Astrocyte (in vitro differentiated cells and primary cell): ENCODE results near the gene WDCP. TPM values are rescaled to one million over a fixed set of nuclear protein-coding genes. Genes with fewer than 3 reads are reported as not detected.

Experiments used
- DNase-seq: peaks from one replicate; pipeline ENCODE4 v3.0.0-alpha.2; 2010; ENCODE audit warnings: low read depth
- FAIRE-seq: peaks from 2 replicates; lab custom pipeline; 2011; peaks lifted over from hg19 to GRCh38; lab: Jason Lieb, UNC
- H2AFZ ChIP-seq: 2 replicates; pipeline ENCODE4 v1.6.0; 2012; ENCODE audit warnings: low read depth, low read length, inconsistent platforms
- H3K27ac ChIP-seq: 2 replicates; pipeline ENCODE4 v1.5.1; 2011; ENCODE audit warnings: low read depth, low read length, inconsistent platforms
- H3K27me3 ChIP-seq: 2 replicates; pipeline ENCODE4 v1.6.0; 2011; ENCODE audit warnings: low read length, inconsistent platforms; ENCODE audit not compliant: insufficient read depth
- H3K36me3 ChIP-seq: 2 replicates; pipeline ENCODE4 v1.5.1; 2011; ENCODE audit warnings: low read length, inconsistent platforms; ENCODE audit not compliant: insufficient read depth
- H3K4me1 ChIP-seq: 2 replicates; pipeline ENCODE4 v1.5.1; 2011; ENCODE audit warnings: low read length, inconsistent platforms; ENCODE audit not compliant: insufficient read depth
- H3K4me2 ChIP-seq: 2 replicates; pipeline ENCODE4 v1.6.0; 2012; ENCODE audit warnings: low read length, inconsistent platforms
- H3K4me3 ChIP-seq: 2 replicates; pipeline ENCODE4 v1.5.1; 2011; ENCODE audit warnings: low read depth, mild to moderate bottlenecking, low read length, inconsistent platforms; ENCODE audit not compliant: insufficient read depth
- H3K79me2 ChIP-seq: 2 replicates; pipeline ENCODE4 v1.6.0; 2012; ENCODE audit warnings: mild to moderate bottlenecking, low read length, inconsistent platforms; ENCODE audit not compliant: insufficient read depth
- H3K9ac ChIP-seq: 2 replicates; pipeline ENCODE4 v1.6.0; 2012; ENCODE audit warnings: mild to moderate bottlenecking, low read length, inconsistent platforms
- H3K9me3 ChIP-seq: 2 replicates; pipeline ENCODE4 v1.5.1; 2012; ENCODE audit warnings: low read depth, mild to moderate bottlenecking, low read length, inconsistent platforms; ENCODE audit not compliant: insufficient read depth
- H4K20me1 ChIP-seq: 2 replicates; pipeline ENCODE4 v1.6.0; 2012; ENCODE audit warnings: low read length, inconsistent platforms; ENCODE audit not compliant: insufficient read depth
- H3K27ac Mint-ChIP-seq: one replicate; pipeline ENCODE4 v1.8.0; 2021; ENCODE audit warnings: mild to moderate bottlenecking, mixed read lengths; ENCODE audit not compliant: unreplicated experiment
- H3K27me3 Mint-ChIP-seq: one replicate; pipeline ENCODE4 v1.8.0; 2021; ENCODE audit warnings: low read depth, mixed read lengths; ENCODE audit not compliant: unreplicated experiment
- H3K36me3 Mint-ChIP-seq: one replicate; pipeline ENCODE4 v1.8.0; 2021; ENCODE audit warnings: low read depth, mixed read lengths; ENCODE audit not compliant: unreplicated experiment
- H3K4me1 Mint-ChIP-seq: one replicate; pipeline ENCODE4 v1.8.0; 2021; ENCODE audit warnings: low read depth, mixed read lengths; ENCODE audit not compliant: unreplicated experiment
- H3K4me3 Mint-ChIP-seq: one replicate; pipeline ENCODE4 v1.8.0; 2021; ENCODE audit warnings: mild to moderate bottlenecking, moderate library complexity, mixed read lengths; ENCODE audit not compliant: unreplicated experiment
- H3K9me3 Mint-ChIP-seq: one replicate; pipeline ENCODE4 v1.8.0; 2021; ENCODE audit warnings: mild to moderate bottlenecking, mixed read lengths; ENCODE audit not compliant: unreplicated experiment
- CTCF ChIP-seq: IDR thresholded peaks from 2 replicates; pipeline ENCODE4 v1.5.1; 2011; ENCODE audit warnings: low read depth, mild to moderate bottlenecking, inconsistent platforms, low read length, moderate library complexity; ENCODE audit not compliant: insufficient read depth
- EZH2 ChIP-seq: IDR thresholded peaks from 2 replicates; pipeline ENCODE4 v1.6.1; 2012; ENCODE audit warnings: mild to moderate bottlenecking, low read length, inconsistent platforms; ENCODE audit not compliant: insufficient read depth
- total RNA-seq: library from RNA; stranded (reverse); gene quantifications from 2 replicates; pipeline ENCODE4 v1.2.1, GENCODE V29; 2021

Gene WDCP
- total RNA-seq, 1 donor from 2014 or later: 17.4 TPM

- Histone ChIP-seq H3K4me2 (no peak overlapping the region), H3K9me3 (no peaks in the 10 kb centered on the region), H3K79me2 (no peaks in the 10 kb centered on the region), H4K20me1 (no peaks in the 10 kb centered on the region), H3K9ac (no peak overlapping the region), H3K4me3 (no peak overlapping the region), H3K4me1 (no peaks in the 10 kb centered on the region), H3K36me3 (no peaks in the 10 kb centered on the region), H3K27ac (no peak overlapping the region), H2AFZ (no peak overlapping the region), H3K27me3 (no peaks in the 10 kb centered on the region)
- Mint-ChIP-seq H3K36me3 (peaks cover 11% of the 10 kb centered on the region), H3K27me3 (no peaks in the 10 kb centered on the region), H3K27ac (no peak overlapping the region), H3K4me1 (peaks cover 5% of the 10 kb centered on the region), H3K9me3 (no peaks in the 10 kb centered on the region), H3K4me3 (no peak overlapping the region)
- FAIRE-seq: no peak
- no peak for TF ChIP-seq EZH2
- DNase-seq: no peak
These were observed 53.4 kb downstream of the WDCP start for GRCh38 chr2:23993736-23994269.

- Mint-ChIP-seq H3K27me3 (no peaks in the 10 kb centered on the region), H3K27ac (no peak overlapping the region), H3K4me1 (peaks cover 5% of the 10 kb centered on the region), H3K36me3 (peaks cover 11% of the 10 kb centered on the region), H3K9me3 (no peaks in the 10 kb centered on the region), H3K4me3 (no peak overlapping the region)
- no peaks in the 10 kb centered on the region for H3K4me1 ChIP-seq
- H4K20me1 ChIP-seq: no peaks in the 10 kb centered on the region
- H2AFZ ChIP-seq: no peak overlapping the region
- H3K9me3 ChIP-seq: no peaks in the 10 kb centered on the region
- DNase-seq (no peak), FAIRE-seq (no peak)
- H3K36me3 ChIP-seq: no peaks in the 10 kb centered on the region
- H3K27ac ChIP-seq: no peak overlapping the region
- no peak overlapping the region for H3K4me2 ChIP-seq
- no peaks in the 10 kb centered on the region for H3K79me2 ChIP-seq
- no peak overlapping the region for H3K4me3 ChIP-seq
- no peak for TF ChIP-seq EZH2
- no peak for TF ChIP-seq CTCF
- no peak overlapping the region for H3K9ac ChIP-seq
- no peaks in the 10 kb centered on the region for H3K27me3 ChIP-seq
These were observed 54.3 kb downstream of the WDCP start for GRCh38 chr2:23992931-23993330.

- Mint-ChIP-seq H3K36me3 (peaks cover 11% of the 10 kb centered on the region), H3K27me3 (no peaks in the 10 kb centered on the region), H3K4me1 (peaks cover 2% of the 10 kb centered on the region), H3K27ac (no peak overlapping the region), H3K4me3 (no peak overlapping the region), H3K9me3 (no peaks in the 10 kb centered on the region)
- no peaks in the 10 kb centered on the region for H3K27me3 ChIP-seq
- DNase-seq (no peak), FAIRE-seq (peak; percentile 34)
- H3K27ac ChIP-seq: no peak overlapping the region
- H3K4me2 ChIP-seq: no peak overlapping the region
- no peaks in the 10 kb centered on the region for H3K79me2 ChIP-seq
- no peaks in the 10 kb centered on the region for H3K36me3 ChIP-seq
- no peak overlapping the region for H3K4me3 ChIP-seq
- no peaks in the 10 kb centered on the region for H3K9me3 ChIP-seq
- H3K9ac ChIP-seq: no peak overlapping the region
- no peak overlapping the region for H2AFZ ChIP-seq
- H3K4me1 ChIP-seq: no peaks in the 10 kb centered on the region
- H4K20me1 ChIP-seq: no peaks in the 10 kb centered on the region
- peak; percentile 18 for TF ChIP-seq CTCF
- TF ChIP-seq EZH2: no peak
These were observed 58.8 kb downstream of the WDCP start for GRCh38 chr2:23988371-23988770.

Other genes with a start within 250 kb of the WDCP start
- gene ATAD2B, start 120.3 kb downstream of the WDCP start, total RNA-seq: 10.7 and 12.2 TPM in 2 replicates
- 19.9 and 22.2 TPM in 2 replicates for gene UBXN2A, start 106.9 kb downstream of the WDCP start, total RNA-seq
- gene MFSD2B, start 37.3 kb downstream of the WDCP start, total RNA-seq: 0.10 and 0.34 TPM in 2 replicates
- gene FKBP1B, start 2.4 kb upstream of the WDCP start, total RNA-seq: 16.8 and 19.4 TPM in 2 replicates
- 105 and 106 TPM in 2 replicates for gene SF3B6, start 28.9 kb upstream of the WDCP start, total RNA-seq
- 83.6 and 93.2 TPM in 2 replicates for gene TP53I3, start 37.4 kb upstream of the WDCP start, total RNA-seq
- 0.48 and 0.64 TPM in 2 replicates for gene PFN4, start 75.9 kb upstream of the WDCP start, total RNA-seq
- gene FAM228B, start 76.1 kb upstream of the WDCP start, total RNA-seq: 9.7 and 10.4 TPM in 2 replicates
- not detected in 2 replicates for gene FAM228A, start 127.7 kb upstream of the WDCP start, total RNA-seq